ENCODE measurements around the gene HOXB4. TPM values are rescaled to one million over a fixed set of nuclear protein-coding genes. Genes with fewer than 3 reads are reported as not detected.

HOXB4 gene
- total RNA-seq, 1 experiment from 2014 or later: 27.9 TPM

- ChIA-PET CTCF (interaction anchor here (1.0 kb wide), 1 partner anchor 11 kb away, joined by 3 read pairs; no protein-coding TSS in a partner anchor), POLR2A (interaction anchor here (0.5 kb wide), 1 partner anchor 367 kb away, joined by 4 read pairs; no protein-coding TSS in a partner anchor)
- Histone ChIP-seq H3K27me3 (ENCODE audit: control insufficient read depth, insufficient read depth, low read length) (no peaks in the 10 kb centered on the region), H3K36me3 (ENCODE audit: control insufficient read depth, insufficient read depth, low read length) (no peaks in the 10 kb centered on the region), H3K4me1 (ENCODE audit: control insufficient read depth, insufficient read depth, low read length) (peaks cover 82% of the 10 kb centered on the region), H3K9me3 (ENCODE audit: control insufficient read depth, insufficient read depth, low read depth, low read length) (no peaks in the 10 kb centered on the region), H3K27ac (ENCODE audit: low read length) (peak overlapping the region; percentile 97), H3K4me3 (ENCODE audit: low read depth in 2 of 2, low read length in 2 of 2) (peak overlapping the region; percentile 8 to 17; a peak in 2 of 4 replicates)
- intact Hi-C loops (cut with micrococcal nuclease; ENCODE audit: unreplicated experiment): no loop called here
- in situ Hi-C loops (cut with HindIII; ENCODE audit: low pct_unique_long_range_greater_than_20kb, low sequenced_read_pairs): loop anchor here (5.0 kb wide), 1 partner anchor 58 kb away; the partner anchor contains the start of gene HOXB8
- DNase-seq (ENCODE audit: low read depth, low spot score): no peak
- ATAC-seq: no peak
- no peak for TF ChIP-seq TCF7L2 (IDR thresholded peaks at IDR 0.05; ENCODE audit: low read depth, low read length)
- peak; percentile 54; the same call in 1 of the 2 replicates for TF ChIP-seq POLR2AphosphoS5 (IDR thresholded peaks at IDR 0.05; ENCODE audit: low read depth, low read length)
- TF ChIP-seq CTCF (IDR thresholded peaks at IDR 0.05): peak; percentile 69; the same call in 1 of the 2 replicates
- TF ChIP-seq REST (IDR thresholded peaks at IDR 0.05; ENCODE audit: insufficient read depth in 1 of 2, low read depth in 2 of 2, low read length in 1 of 2): no peak
- no peak for TF ChIP-seq SIN3A (IDR thresholded peaks at IDR 0.05; ENCODE audit: borderline replicate concordance, insufficient read depth, low read depth, low read length)
- BruUV-seq (replicated peaks): no TSS peak
These were observed 18.9 kb downstream of the HOXB4 start for GRCh38 chr17:48559122-48559839.

DNA sequence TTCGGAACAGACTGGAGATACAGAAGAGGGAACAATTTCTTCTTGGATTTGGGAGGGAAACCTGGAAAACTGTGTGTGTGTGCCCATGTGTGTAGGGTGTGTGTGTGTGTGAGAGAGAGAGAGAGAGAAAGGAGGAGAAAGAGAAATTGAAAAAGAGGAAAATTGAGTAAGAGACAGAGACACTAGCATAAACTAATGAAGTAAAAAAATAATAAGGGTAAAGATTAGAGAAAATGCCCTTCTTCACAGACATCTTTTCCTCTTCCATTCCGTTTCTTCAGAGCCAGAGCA, 19.4 kb downstream of the HOXB4 start:
- POLR2A ChIA-PET: no interaction called here
- no peak for DNase-seq (ENCODE audit: low read depth, low spot score)
- in situ Hi-C loops (cut with HindIII; ENCODE audit: low pct_unique_long_range_greater_than_20kb, low sequenced_read_pairs) (loop anchor here (5.0 kb wide), 1 partner anchor 59 kb away; the partner anchor contains the start of gene HOXB8), intact Hi-C loops (cut with micrococcal nuclease; ENCODE audit: unreplicated experiment) (no loop called here)
- no peak for TF ChIP-seq SIN3A (IDR thresholded peaks at IDR 0.05; ENCODE audit: borderline replicate concordance, insufficient read depth, low read depth, low read length)
- TF ChIP-seq REST (IDR thresholded peaks at IDR 0.05; ENCODE audit: insufficient read depth in 1 of 2, low read depth in 2 of 2, low read length in 1 of 2): no peak
- no peak for TF ChIP-seq POLR2AphosphoS5 (IDR thresholded peaks at IDR 0.05; ENCODE audit: low read depth, low read length)
- TF ChIP-seq TCF7L2 (IDR thresholded peaks at IDR 0.05; ENCODE audit: low read depth, low read length): no peak
- no peak for TF ChIP-seq CTCF (IDR thresholded peaks at IDR 0.05)
- BruUV-seq (replicated peaks): no TSS peak
- CTCF ChIA-PET: no interaction called here
- Histone ChIP-seq H3K9me3 (ENCODE audit: control insufficient read depth, insufficient read depth, low read depth, low read length) (no peaks in the 10 kb centered on the region), H3K27ac (ENCODE audit: low read length) (peak overlapping the region; percentile 97), H3K4me3 (ENCODE audit: low read depth in 2 of 2, low read length in 2 of 2) (peak overlapping the region; percentile 8 to 14; a peak in 2 of 4 replicates), H3K36me3 (ENCODE audit: control insufficient read depth, insufficient read depth, low read length) (peaks cover 1% of the 10 kb centered on the region; the same call in 1 of the 2 replicates), H3K27me3 (ENCODE audit: control insufficient read depth, insufficient read depth, low read length) (no peaks in the 10 kb centered on the region), H3K4me1 (ENCODE audit: control insufficient read depth, insufficient read depth, low read length) (peaks cover 84% of the 10 kb centered on the region)
- no peak for ATAC-seq

Data from Panc1 (cell line).